Neural cell (in vitro differentiated cells): ENCODE measurements around the gene GNAL.

Source experiments
- CTCF ChIP-seq: fragments of 450-650 bp; IDR thresholded peaks from 2 replicates; pipeline ENCODE4 v1.5.1; 2014; ENCODE audit warnings: antibody characterized with exemption, mild to moderate bottlenecking, moderate library complexity; ENCODE audit not compliant: poor library complexity, severe bottlenecking
- EP300 ChIP-seq: fragments of 450-650 bp; conservative IDR thresholded peaks from 2 replicates; pipeline ENCODE4 v1.6.1; 2014; ENCODE audit warnings: antibody characterized with exemption, mild to moderate bottlenecking, moderate library complexity; ENCODE audit not compliant: poor library complexity, severe bottlenecking
- MXI1 ChIP-seq: fragments of 450-650 bp; conservative IDR thresholded peaks from 2 replicates; pipeline ENCODE4 v1.6.1; 2014; ENCODE audit warnings: antibody characterized with exemption, mild to moderate bottlenecking; ENCODE audit not compliant: poor library complexity, severe bottlenecking
- POLR2AphosphoS5 ChIP-seq: IDR thresholded peaks from 2 replicates; pipeline ENCODE4 v1.6.1; 2012
- RAD21 ChIP-seq: fragments of 450-650 bp; conservative IDR thresholded peaks from 2 replicates; pipeline ENCODE4 v1.6.1; 2014; ENCODE audit warnings: antibody characterized with exemption, mild to moderate bottlenecking, moderate library complexity
- REST ChIP-seq: IDR thresholded peaks from 2 replicates; pipeline ENCODE4 v1.6.1; 2012; ENCODE audit warnings: borderline replicate concordance
- SMC3 ChIP-seq: fragments of 450-650 bp; conservative IDR thresholded peaks from 2 replicates; pipeline ENCODE4 v1.6.1; 2014; ENCODE audit warnings: antibody characterized with exemption, mild to moderate bottlenecking, moderate library complexity; ENCODE audit not compliant: poor library complexity
- TAF1 ChIP-seq: IDR thresholded peaks from 2 replicates; pipeline ENCODE4 v1.6.1; 2012; ENCODE audit warnings: low read depth

- TF ChIP-seq CTCF (no peak), EP300 (no peak), MXI1 (no peak), RAD21 (no peak), POLR2AphosphoS5 (no peak), REST (no peak), SMC3 (no peak), TAF1 (no peak)
These were observed 106.9 kb downstream of the GNAL start for GRCh38 chr18:11795916-11796315.
